ENCODE data around the gene FIBCD1.

GRCh38 chr9:130943221-130943620 lies 4.2 kb upstream of the FIBCD1 start:
- no peak for TF ChIP-seq CTCF (IDR thresholded peaks at IDR 0.05; ENCODE audit: control extremely low read depth in 1 of 3, insufficient read depth in 1 of 3, low read depth in 1 of 3, low read length in 3 of 3)
- no peak for TF ChIP-seq PHF8 (conservative IDR thresholded peaks at IDR 0.05; ENCODE audit: low read depth, low read length)
- no peak for TF ChIP-seq POLR2AphosphoS5 (IDR thresholded peaks at IDR 0.05; ENCODE audit: low read depth, low read length)
- TF ChIP-seq POLR2A (IDR thresholded peaks at IDR 0.05; ENCODE audit: control extremely low read depth in 1 of 2, low read depth in 2 of 2, low read length in 2 of 2): no peak
